ENCODE data around the gene VAV2.

DNA sequence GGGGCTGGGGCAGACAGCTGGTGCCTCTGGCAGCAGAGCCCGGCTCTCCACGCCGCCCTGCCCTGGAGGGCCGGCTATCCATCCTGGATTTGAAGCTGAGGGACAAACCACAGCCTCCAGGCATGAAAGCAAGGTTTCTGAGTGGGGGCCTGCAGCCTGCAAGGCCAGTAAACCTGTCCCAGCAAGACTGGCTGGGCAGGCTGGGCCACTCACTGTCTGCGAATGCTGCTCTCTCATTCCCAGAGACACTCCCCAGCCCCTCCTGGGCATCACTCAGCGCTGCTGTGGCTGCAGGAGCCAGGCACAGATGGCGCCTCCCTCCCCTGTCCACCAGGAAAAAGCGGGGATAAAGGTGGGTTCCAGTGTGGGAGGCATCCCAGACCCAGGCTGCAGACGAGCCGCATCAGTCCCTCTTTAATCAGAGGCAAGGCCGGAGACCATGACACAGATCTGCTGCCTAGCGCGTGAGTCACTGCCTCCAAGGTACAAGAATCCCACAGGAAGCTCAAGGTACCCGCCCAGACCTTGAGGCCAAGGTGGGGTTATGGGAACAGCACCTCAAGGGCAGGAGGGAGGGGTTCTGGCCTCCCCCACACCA lies 118.0 kb downstream of the VAV2 start:
- TF ChIP-seq BHLHE40 (IDR thresholded peaks at IDR 0.05; ENCODE audit: low read depth, low read length) (no peak), MAFK (IDR thresholded peaks at IDR 0.05; ENCODE audit: low read depth, low read length) (no peak), POLR2A (IDR thresholded peaks at IDR 0.05; ENCODE audit: low read depth, low read length) (no peak)
- TF ChIP-seq, protein P1, sequence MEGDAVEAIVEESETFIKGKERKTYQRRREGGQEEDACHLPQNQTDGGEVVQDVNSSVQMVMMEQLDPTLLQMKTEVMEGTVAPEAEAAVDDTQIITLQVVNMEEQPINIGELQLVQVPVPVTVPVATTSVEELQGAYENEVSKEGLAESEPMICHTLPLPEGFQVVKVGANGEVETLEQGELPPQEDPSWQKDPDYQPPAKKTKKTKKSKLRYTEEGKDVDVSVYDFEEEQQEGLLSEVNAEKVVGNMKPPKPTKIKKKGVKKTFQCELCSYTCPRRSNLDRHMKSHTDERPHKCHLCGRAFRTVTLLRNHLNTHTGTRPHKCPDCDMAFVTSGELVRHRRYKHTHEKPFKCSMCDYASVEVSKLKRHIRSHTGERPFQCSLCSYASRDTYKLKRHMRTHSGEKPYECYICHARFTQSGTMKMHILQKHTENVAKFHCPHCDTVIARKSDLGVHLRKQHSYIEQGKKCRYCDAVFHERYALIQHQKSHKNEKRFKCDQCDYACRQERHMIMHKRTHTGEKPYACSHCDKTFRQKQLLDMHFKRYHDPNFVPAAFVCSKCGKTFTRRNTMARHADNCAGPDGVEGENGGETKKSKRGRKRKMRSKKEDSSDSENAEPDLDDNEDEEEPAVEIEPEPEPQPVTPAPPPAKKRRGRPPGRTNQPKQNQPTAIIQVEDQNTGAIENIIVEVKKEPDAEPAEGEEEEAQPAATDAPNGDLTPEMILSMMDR (conservative IDR thresholded peaks at IDR 0.05; ENCODE audit: low read depth, low read length), result no peak
- TF ChIP-seq, protein P2, sequence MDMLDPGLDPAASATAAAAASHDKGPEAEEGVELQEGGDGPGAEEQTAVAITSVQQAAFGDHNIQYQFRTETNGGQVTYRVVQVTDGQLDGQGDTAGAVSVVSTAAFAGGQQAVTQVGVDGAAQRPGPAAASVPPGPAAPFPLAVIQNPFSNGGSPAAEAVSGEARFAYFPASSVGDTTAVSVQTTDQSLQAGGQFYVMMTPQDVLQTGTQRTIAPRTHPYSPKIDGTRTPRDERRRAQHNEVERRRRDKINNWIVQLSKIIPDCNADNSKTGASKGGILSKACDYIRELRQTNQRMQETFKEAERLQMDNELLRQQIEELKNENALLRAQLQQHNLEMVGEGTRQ (IDR thresholded peaks at IDR 0.05; ENCODE audit: low read depth, low read length), result no peak
